Activated T-cell treated with anti-CD3 and anti-CD28 coated beads, Interleukin-2, amount 50 U/mL, for 48 hours (primary cell): Measurements from ENCODE around the gene ZNF579.
A peak's percentile ranks its signal among the peaks of the same experiment; 100 is the strongest.

Source experiments
- DNase-seq, 2 experiments: peaks; one replicate each; pipeline ENCODE4 v3.0.0-alpha.2; 2020

The ZNF579 gene, protein sequence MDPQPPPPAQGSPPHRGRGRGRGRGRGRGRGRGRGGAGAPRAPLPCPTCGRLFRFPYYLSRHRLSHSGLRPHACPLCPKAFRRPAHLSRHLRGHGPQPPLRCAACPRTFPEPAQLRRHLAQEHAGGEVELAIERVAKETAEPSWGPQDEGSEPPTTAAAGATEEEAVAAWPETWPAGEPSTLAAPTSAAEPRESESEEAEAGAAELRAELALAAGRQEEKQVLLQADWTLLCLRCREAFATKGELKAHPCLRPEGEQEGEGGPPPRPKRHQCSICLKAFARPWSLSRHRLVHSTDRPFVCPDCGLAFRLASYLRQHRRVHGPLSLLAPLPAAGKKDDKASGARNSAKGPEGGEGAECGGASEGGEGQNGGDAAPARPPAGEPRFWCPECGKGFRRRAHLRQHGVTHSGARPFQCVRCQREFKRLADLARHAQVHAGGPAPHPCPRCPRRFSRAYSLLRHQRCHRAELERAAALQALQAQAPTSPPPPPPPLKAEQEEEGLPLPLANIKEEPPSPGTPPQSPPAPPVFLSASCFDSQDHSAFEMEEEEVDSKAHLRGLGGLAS

DNA sequence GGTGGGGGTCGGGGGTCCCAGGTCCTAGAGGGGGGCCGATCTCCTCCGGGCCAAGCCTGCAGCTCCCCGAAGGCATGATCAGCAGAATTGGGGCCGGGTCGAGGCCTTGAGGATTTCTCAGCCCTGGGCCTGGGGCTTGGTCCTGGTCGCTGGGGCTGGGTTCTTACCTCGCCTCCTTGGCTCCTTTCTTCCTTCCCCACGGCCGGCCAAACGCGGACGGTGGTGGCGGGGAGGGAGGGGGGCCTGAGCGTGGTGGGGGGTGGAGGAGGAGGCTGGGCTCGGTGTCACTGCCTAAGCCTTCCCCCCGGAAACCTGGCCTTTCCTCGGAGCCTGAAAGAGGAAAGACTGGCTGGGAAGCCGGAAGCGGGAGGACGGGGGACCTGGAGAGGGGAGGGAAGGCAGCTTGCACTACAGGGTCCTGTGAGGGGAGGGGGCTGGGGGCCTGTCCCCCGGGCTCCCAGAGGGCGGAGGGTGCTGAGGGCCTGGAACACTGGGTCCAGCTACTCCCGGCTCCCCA, at the start of gene ZNF579:
TSS of gene ZNF579 (minus strand) at position 221 of the 517 bp plus-strand sequence. CDS start 1,209 bp downstream, outside the sequence.
- peak; percentile 88 to 90 for DNase-seq

DNA sequence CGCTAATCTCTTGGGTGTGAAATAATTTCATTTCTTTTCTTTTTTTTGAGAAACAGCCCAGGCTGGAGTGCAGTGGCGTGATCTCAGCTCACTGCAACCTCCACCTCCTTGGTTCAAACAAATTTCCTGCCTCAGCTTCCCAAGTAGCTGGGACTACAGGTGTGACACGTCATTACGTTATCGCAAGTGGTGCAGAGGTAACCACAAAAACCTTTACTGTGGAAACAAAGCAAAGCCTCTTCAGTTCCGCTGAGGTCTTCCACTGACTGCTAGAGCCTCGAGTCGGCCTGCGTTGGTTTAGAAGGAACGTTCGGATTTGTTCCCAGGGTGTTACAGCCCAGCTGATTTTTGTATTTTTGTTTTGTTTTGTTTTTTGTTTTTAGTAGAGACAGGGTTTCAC, 45.7 kb upstream of the ZNF579 start:
- DNase-seq: peak; percentile 47 to 58

DNA sequence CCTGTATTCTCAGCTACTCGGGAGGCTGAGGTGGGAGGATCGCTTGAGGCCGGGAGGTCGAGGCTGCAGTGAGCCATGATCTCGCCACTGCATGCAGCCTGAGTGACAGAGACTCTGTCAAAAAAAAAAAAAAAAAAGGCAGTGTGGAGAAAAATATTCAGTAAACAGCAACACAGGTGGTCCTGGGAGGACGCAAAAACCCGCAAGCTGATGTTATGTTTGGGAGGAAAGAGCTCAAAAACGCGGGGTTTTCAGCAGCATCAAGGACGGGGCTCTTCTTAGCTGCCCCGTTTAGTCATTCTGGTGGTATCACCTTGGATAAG, 44.3 kb upstream of the ZNF579 start:
- no peak for DNase-seq

DNA sequence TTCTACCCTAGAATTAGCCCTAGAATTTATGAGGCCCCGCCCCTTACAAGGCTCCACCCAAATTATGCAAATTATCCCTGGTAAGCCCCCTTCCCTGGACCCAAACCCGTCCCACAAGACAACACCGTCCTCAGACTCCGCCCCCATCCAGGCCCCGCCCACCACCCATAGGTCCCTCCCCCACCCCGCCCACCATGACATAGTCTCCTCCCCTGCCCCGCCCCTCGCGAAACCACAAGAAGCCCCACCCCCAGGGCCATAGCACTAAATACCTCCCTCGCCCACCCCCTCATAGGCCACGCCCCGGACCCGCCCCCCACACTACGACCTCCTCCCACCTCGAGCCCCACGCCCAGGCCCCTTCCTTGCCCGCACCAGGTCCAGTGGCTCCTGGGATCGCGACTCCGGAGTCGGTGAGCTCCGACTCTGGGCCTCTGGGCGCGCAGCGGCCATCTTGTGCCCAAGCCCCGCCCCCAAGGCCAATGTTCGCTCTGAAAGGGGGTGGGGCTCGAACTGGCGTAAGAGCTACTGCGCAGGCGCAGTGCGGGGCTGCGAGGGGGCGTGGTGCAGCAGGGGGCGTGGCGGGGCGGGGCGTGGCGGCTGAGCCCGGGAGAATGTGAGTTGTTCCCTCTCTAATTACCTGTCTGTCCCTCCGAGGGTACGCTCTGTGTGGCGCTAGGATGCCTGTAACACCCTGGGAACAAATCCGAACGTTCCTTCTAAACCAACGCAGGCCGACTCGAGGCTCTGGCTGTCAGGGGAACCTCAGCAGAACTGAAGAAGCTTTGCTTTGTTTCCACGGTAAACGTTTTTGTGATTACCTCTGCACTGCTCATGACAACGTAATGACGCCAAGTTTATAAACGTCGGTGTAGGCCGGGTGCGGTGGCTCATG, 43.7 kb upstream of the ZNF579 start, which contains the start of gene ZNF784:
TSS of gene ZNF784 (minus strand) at position 458 of the 895 bp plus-strand sequence. CDS start at position 453, 5 bp downstream.
- DNase-seq: peak; percentile 94

DNA sequence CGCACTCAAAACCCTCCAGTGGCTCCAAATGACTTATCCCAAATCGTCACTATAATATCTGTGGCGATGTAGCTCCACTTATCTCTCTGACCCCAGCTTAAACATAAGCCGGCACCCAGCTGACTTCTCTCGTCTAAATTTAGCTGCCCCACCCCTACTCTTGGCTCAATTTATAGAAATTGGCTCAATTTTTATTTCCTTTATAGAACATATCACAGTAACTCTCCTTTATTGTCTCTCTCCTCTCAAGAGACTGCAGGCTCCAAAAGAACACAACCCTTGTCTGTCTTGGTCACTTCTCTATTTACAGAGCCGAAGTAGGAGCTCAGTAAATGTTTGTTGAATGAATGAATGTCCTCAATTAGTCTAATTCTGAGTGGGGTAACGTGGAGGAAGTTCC, 42.9 kb upstream of the ZNF579 start:
- DNase-seq: no peak

DNA sequence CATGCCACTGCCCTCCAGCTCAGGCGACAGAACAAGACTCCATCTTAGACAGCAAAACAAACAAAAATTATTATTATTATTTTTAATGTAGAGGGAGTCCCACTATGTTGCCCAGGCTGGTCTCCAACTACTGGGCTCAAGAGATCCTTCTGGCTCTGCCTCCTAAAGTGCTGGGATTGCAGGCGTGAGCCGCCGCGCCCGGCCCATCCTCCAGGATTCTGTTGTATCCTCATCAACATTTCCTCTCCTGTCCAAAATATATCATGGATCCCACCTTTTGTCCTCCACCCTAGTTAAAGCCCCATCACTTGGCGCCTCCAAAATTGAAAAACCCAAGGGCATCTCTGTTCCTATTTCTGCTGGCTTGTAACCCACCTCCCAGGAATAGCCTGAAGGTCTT, 42.5 kb upstream of the ZNF579 start:
- no peak for DNase-seq

DNA sequence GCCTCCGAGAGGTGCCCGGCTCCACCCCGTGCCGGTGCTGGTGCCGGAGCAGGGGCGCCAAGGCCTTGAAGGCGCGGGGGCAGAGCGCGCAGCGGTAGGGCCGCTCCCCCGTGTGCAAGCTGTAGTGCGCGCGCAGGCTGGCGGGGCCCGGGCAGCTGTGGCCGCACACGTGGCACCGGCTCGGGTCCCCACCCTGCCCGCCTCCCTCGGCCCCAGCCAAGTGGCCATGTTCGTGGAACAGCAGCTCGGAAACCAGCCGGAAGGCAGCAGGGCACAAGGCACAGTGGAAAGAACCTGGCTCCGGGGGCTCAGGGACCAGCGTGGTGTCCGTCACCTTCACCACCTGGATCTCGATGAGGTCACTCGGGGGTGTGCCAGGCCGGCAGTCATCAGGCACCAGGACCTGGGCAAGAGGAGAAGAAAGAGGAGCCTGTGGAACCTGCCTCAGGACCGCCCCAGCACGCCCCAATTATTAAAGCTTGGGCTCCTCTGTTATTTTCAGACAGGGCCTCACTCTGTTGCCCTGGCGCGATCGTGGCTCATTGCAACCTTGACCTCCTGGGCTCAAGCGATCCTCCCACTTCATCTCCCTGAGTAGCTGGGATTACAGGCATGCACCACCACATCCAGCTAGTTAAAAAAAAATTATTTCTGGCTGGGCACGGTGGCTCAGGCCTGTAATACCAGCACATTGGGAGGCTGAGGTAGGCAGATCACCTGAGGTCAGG, 41.8 kb upstream of the ZNF579 start:
- no peak for DNase-seq

DNA sequence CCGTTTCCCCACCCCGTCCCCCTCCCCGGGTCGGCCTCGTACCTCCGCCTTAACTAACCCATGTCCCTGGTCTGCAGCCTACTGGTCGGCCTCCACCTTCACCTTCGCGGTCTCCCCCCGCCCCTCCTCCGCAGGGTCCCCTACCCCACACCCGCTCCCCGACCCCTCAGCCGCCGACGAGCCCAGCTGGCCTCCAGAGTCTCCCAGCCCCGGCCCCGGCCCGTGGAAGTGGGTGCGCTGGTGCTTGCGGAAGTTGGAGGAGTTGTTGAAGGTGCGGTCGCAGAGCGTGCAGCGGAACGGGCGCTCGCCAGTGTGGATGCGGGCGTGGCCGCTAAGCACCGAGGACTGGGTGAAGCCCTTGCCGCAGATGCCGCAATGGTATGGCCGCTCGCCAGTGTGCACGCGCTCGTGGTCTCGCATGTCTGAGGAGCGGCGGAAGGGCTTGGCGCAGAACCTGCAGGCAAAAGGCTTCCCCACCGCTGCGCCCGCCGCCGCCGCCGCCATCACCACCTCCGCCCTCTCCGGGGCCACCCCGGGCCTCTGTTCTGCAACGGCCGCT, 41.1 kb upstream of the ZNF579 start:
- DNase-seq: no peak

DNA sequence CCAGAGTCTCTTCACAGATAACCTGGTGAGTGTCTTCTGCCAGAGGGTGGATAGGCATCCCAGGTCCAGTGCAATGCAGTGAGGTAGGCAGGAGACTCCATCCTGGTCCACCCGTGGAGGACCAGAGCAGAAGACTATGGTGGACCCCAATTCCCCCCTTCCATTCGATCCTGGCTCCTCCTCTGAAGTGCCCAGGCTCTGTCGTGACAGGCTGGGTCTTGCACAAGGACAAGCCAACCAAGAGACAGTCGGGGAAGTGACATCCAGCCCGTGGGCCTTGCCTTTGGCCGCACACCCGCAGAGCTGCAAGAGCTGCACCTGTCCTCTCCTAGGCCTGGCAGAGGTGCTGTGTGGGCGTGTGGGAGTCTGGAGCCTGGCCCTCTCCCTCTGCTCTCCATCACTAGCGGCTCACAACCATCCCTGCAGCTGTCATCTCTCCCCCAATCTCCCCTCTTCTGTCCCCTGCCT, 40.6 kb upstream of the ZNF579 start:
- no peak for DNase-seq

DNA sequence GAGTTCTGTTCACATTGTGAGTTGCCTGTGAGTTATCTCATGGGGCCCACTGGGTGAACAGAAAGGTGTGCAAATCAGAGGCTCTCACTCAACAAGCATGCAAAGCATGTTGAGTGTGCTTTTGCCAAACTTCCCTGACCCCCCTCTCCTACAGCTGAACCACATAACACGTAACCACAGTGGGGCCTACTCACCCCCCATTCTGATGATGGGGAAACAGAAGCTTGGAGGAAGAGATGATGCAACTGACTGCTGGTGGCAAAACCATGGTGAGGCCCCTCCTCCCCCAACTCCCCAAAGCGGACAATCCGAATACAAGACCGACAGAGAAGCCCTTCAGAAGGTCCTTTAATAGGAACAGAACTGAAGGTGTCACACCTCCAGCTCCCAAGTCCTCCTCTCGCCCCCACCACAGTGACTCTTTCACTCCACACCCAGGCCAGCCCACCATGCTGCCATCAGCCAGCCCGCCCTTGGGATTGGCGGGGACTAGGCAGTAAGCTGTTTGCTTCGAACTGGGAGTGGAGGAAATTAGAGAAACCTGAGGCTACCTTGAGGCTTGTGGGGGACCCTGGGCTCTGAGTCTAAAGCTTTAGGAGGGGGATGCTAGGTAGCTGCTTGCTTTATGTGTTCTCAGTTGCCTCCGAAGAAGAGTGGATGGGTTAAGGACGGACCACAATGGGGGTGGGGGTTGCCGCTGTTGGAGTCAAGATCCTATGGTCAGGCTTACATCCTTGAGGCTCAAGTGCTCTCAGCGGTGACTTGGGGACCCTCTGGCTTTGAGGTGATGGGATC, 40.0 kb upstream of the ZNF579 start:
- peak in 1 of 2 experiments; percentile 46 for DNase-seq

DNA sequence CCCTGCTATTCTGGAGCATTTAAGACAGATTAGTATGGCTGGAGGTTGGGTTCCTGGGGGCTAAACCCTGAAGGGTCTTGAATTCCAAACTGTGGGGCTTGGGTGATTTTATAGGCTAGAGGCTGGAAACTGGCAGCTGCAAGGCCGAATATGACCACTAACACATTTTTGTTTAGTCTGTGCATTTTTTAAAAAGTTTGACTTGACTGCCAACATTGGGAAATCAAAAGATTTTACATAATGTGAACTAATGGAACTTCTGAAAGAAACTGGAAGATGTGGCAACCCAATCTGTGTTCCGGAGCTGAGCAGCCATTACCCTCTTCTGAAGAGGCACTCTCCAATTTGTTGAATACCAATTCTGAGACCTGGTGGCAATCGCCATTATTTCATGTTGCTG, 38.6 kb upstream of the ZNF579 start:
- no peak for DNase-seq

DNA sequence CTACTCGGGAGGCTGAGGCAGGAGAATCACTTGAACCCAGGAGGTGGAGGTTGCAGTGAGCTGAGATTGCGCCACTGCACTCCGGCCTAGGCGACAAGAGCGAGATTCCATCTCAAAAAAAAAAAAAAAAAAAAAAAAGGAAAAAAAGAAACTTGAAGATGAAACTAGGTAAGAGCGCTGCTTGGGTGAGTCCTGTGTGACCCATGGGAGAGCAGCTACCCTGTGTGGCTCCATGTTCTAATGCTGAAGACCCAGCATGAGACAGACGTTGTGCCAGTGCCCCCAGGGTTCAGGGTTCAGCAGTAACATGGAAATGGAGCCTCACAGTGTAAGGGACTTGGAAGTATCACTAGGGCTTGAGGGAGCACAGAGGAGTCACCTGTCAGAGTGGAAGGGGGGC, 37.8 kb upstream of the ZNF579 start:
- no peak for DNase-seq

DNA sequence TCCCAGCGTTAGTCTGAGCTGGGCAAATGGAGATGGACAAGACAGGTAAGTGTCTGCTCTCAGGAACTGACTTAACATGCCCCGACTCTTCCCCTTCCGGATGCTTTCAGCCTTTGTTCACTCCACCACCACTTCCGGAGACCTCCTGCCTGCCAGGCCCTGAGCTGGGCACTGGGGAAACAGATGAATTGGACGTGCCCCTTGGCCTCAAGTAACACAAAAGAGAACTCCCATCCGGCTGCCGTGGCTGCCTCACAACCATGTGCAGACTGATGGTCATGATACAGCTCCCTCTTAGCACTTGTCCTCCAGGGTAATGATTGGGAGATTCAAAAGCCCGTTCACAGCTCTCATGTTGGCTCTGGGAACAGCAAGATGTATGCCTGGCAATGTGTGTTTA, 36.8 kb upstream of the ZNF579 start:
- no peak for DNase-seq

DNA sequence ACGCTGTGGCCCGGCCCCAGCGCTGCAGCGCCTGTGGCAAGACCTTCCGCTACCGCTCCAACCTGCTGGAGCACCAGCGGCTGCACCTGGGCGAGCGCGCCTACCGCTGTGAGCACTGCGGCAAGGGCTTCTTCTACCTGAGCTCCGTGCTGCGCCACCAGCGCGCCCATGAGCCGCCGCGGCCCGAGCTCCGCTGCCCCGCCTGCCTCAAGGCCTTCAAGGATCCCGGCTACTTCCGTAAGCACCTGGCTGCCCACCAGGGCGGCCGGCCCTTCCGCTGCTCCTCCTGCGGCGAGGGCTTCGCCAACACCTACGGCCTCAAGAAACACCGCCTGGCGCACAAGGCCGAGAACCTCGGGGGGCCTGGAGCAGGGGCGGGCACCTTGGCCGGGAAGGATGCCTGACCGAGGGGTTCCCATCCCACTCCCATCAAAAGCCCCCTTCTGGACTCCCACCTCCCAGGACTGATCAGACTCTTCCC, 35.8 kb upstream of the ZNF579 start:
- DNase-seq: no peak

DNA sequence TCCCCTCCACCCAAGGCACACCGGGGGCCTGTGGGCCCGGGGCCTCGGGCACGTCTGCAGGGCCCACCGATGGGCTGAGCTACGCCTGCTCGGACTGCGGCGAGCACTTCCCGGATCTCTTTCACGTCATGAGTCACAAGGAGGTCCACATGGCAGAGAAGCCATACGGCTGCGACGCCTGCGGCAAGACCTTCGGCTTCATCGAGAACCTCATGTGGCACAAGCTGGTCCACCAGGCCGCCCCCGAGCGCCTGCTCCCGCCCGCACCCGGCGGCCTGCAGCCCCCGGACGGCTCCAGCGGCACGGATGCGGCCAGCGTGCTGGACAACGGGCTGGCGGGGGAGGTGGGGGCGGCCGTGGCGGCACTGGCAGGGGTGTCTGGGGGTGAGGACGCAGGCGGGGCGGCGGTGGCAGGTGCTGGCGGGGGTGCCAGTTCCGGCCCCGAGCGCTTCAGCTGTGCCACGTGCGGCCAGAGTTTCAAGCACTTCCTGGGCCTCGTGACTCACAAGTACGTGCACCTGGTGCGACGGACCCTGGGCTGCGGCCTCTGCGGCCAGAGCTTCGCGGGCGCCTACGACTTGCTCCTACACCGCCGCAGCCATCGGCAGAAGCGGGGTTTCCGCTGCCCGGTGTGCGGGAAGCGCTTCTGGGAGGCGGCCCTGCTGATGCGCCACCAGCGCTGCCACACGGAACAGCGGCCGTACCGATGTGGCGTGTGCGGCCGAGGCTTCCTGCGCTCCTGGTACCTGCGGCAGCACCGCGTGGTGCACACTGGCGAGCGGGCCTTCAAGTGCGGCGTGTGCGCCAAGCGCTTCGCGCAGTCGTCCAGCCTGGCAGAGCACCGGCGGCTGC, 35.1 kb upstream of the ZNF579 start:
- no peak for DNase-seq

DNA sequence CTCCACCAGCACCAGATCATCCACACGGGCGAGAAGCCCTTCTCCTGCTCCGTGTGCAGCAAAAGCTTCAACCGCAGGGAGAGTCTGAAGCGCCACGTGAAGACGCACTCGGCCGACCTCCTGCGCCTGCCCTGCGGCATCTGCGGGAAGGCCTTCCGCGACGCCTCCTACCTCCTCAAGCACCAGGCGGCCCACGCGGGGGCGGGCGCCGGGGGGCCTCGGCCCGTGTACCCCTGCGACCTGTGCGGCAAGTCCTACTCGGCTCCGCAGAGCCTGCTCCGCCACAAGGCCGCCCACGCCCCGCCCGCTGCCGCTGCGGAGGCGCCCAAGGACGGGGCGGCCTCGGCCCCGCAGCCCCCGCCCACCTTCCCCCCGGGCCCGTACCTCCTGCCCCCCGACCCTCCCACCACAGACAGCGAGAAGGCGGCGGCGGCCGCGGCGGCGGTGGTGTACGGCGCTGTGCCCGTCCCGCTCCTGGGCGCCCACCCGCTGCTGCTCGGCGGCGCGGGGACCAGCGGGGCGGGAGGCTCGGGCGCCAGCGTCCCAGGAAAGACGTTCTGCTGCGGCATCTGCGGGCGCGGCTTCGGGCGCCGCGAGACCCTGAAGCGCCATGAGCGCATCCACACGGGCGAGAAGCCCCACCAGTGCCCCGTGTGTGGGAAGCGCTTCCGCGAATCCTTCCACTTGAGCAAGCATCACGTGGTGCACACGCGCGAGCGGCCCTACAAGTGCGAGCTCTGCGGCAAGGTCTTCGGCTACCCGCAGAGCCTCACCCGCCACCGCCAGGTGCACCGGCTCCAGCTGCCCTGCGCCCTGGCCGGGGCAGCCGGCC, 34.3 kb upstream of the ZNF579 start:
- no peak for DNase-seq

DNA sequence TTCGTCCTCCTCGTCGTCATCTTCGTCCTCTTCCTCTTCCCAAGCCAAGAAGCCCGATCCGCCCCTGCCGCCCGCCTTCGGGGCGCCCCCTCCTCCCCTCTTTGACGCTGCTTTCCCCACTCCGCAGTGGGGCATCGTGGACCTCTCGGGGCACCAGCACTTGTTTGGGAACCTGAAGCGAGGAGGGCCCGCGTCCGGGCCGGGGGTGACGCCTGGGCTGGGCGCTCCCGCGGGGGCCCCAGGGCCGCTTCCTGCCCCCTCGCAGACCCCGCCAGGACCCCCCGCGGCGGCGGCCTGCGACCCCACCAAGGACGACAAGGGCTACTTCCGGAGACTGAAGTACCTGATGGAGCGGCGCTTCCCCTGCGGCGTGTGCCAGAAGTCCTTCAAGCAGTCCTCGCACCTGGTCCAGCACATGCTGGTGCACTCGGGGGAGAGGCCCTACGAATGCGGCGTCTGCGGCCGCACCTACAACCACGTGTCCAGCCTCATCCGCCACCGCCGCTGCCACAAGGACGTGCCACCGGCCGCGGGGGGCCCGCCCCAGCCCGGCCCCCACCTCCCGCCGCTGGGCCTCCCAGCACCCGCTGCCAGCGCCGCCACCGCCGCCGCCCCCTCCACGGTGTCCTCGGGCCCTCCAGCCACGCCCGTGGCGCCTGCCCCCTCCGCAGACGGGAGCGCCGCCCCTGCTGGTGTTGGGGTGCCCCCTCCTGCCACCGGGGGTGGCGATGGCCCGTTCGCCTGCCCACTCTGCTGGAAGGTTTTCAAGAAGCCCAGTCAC, 33.5 kb upstream of the ZNF579 start:
- no peak for DNase-seq

DNA sequence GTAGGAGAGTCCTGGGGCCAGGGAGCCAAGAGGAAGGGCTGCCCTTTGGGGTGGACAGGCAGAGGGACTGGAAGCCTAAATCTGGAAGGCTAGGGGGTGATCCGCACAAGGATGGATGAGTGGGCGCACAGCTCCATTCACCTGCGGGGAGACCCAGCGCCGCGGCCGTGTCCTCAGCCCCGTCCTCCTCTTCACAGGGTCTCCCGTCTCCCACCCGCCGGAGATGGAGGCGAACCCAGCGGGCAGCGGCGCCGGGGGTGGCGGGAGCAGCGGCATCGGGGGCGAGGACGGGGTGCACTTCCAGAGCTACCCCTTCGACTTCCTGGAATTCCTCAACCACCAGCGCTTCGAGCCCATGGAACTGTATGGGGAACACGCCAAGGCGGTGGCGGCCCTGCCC, 32.7 kb upstream of the ZNF579 start:
- no peak for DNase-seq
